ENCODE measurements around the gene SH3GL2.

GRCh38 chr9:17735859-17736258, 157.0 kb downstream of the SH3GL2 start:
- TF ChIP-seq POLR2A (IDR thresholded peaks at IDR 0.05; ENCODE audit: low read length) = no peak
- TF ChIP-seq GATA1 (IDR thresholded peaks at IDR 0.05; ENCODE audit: low read depth, low read length) = no peak

All from erythroblast (primary cell).